Spleen (tissue), 7 donors: Measurements from ENCODE around the gene WBP4.

Experiments used
- POLR2A ChIP-seq, 3 donors: fragments of 450-650 bp; IDR thresholded peaks; one replicate each; pipeline ENCODE4 v1.5.1; 2017; ENCODE audit warnings: antibody characterized with exemption in 3 of 3, mild to moderate bottlenecking in 1 of 3
- POLR2AphosphoS5 ChIP-seq, 3 donors: sonication (generic); formaldehyde crosslinking; IDR thresholded peaks; one replicate each; pipeline ENCODE4 v1.5.1; 2017; ENCODE audit warnings: antibody characterized with exemption in 3 of 3
- TF ChIP-seq, protein P1 (sequence below), 11 experiments: fragments of 200-600 bp in 7 of 11; fragments of 450-650 bp in 4 of 11; sonication (generic) in 4 of 11; IDR thresholded peaks in 8 of 11; conservative IDR thresholded peaks in 3 of 11; 1 replicate in 7 of 11; 2 replicates in 4 of 11; pipeline versions ENCODE4 v1.4.0 to v1.8.0; 2016 to 2021; ENCODE audit warnings: antibody characterized with exemption in 11 of 11, inconsistent platforms in 4 of 11, mild to moderate bottlenecking in 1 of 11
- donor health status: DM: no; HTN: no; CAD: no; lungs with moderate emphysema.
- donor health status: DM: no; HTN: no; CAD: no.
- donor health status: DM: no; HTN: no; CAD: no.

DNA sequence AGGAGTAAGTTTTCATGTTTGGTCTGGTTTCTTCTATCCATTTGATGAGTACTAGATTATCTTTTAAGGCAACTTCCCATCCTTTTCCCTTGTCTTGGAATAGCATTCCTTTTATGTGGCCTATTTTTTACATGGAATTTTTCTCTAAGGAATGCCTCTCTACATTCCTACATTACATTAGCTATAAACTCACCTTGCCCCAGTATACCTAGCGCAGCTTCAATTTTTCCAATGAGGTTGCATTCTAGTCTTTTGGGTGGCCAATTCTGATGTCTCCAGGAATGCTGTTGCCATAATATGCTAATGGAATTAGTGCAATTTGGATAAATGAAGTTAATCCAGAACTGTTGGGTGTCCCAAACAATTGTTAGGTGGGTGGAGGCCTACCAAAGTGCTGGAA lies 37.5 kb downstream of the WBP4 start:
- TF ChIP-seq, protein P1, sequence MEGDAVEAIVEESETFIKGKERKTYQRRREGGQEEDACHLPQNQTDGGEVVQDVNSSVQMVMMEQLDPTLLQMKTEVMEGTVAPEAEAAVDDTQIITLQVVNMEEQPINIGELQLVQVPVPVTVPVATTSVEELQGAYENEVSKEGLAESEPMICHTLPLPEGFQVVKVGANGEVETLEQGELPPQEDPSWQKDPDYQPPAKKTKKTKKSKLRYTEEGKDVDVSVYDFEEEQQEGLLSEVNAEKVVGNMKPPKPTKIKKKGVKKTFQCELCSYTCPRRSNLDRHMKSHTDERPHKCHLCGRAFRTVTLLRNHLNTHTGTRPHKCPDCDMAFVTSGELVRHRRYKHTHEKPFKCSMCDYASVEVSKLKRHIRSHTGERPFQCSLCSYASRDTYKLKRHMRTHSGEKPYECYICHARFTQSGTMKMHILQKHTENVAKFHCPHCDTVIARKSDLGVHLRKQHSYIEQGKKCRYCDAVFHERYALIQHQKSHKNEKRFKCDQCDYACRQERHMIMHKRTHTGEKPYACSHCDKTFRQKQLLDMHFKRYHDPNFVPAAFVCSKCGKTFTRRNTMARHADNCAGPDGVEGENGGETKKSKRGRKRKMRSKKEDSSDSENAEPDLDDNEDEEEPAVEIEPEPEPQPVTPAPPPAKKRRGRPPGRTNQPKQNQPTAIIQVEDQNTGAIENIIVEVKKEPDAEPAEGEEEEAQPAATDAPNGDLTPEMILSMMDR (IDR thresholded peaks at IDR 0.05 in 8 of 11, conservative IDR thresholded peaks at IDR 0.05 in 3 of 11), result no peak
- TF ChIP-seq POLR2A (IDR thresholded peaks at IDR 0.05) (no peak), POLR2AphosphoS5 (IDR thresholded peaks at IDR 0.05) (no peak)
